ENCODE results near the gene HIVEP3.

DNA sequence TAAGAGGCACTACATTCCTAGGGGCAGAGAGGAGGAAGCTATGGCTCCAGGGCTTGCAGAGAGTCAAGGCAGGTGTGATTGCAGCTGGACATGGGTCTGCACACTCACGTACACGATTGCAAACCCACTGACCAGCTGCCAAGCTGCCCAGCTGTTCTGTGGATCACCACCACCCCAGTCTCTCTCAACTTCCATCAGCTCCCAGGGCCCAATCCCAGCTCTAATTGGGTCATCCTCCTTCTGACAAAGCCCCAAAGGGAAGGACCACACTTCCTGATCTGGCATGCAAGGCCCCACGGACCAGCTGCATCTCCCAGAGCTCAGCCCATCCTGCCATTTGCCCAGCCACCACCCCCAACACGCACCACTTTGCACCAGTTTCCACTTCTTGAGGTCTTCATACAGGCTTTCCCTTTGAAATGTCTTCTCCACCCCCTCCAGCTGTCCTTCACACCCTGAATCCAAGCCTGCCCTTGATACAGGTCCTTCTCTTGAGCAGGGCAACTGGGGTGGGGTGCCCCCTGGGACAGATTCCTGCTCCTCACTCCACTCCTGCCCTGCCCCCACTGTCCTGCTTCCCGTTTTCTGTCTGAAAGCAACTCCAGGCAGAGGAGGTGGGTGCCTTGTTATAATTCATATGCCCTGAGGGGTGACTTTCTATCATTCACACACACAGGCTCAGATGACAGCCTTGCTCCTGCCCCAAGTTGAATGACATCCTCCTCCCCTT, 254.9 kb downstream of the HIVEP3 start:
- TF ChIP-seq, protein P1, sequence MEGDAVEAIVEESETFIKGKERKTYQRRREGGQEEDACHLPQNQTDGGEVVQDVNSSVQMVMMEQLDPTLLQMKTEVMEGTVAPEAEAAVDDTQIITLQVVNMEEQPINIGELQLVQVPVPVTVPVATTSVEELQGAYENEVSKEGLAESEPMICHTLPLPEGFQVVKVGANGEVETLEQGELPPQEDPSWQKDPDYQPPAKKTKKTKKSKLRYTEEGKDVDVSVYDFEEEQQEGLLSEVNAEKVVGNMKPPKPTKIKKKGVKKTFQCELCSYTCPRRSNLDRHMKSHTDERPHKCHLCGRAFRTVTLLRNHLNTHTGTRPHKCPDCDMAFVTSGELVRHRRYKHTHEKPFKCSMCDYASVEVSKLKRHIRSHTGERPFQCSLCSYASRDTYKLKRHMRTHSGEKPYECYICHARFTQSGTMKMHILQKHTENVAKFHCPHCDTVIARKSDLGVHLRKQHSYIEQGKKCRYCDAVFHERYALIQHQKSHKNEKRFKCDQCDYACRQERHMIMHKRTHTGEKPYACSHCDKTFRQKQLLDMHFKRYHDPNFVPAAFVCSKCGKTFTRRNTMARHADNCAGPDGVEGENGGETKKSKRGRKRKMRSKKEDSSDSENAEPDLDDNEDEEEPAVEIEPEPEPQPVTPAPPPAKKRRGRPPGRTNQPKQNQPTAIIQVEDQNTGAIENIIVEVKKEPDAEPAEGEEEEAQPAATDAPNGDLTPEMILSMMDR (CRISPR knock-in tag; IDR thresholded peaks at IDR 0.05): no peak
- no peak for TF ChIP-seq FOXA1 (IDR thresholded peaks at IDR 0.05)
- no peak for TF ChIP-seq FOXA1 (CRISPR knock-in tag; IDR thresholded peaks at IDR 0.05)

All from HepG2 (cell line).